K562 (cell line): Measurements from ENCODE around the gene RPRD1B. TPM values are rescaled to one million over a fixed set of nuclear protein-coding genes. Genes with fewer than 3 reads are reported as not detected.

ENCODE experiments used
- ATAC-seq: fragments of 200-7000 bp; cut with Tn5 transposase; 3 replicates; pipeline ENCODE4 v1.9.1; 2020; ENCODE audit warnings: moderate library complexity
- BruUV-seq: library from RNA; stranded (reverse); fragments of 400-500 nt; replicated peaks from 2 replicates; lab custom pipeline; 2021; lab: Mats Ljungman, UMichigan
- CTCF ChIA-PET: fragments of 300-600 bp; formaldehyde crosslinking; extraction: SDS; loops from one replicate; lab custom pipeline; 2021; ENCODE audit warnings: low intra/inter-chr PET ratio; lab: Yijun Ruan, JAX
- POLR2A ChIA-PET: fragments of 300-600, 350-650 bp; sonication (Branson Sonifier 250); formaldehyde crosslinking; extraction: SDS; loops from one replicate; lab custom pipeline; 2021; ENCODE audit warnings: antibody characterized with exemption, inconsistent platforms; lab: Yijun Ruan, JAX
- DNase-seq, 4 experiments: peaks; one replicate each; pipeline versions ENCODE4 v3.0.0 to v3.0.0-alpha.2; 2011 to 2018; ENCODE audit warnings: low spot score in 3 of 4, mixed read lengths in 3 of 4; ENCODE audit errors: extremely low read depth in 1 of 4
- FAIRE-seq: peaks from 2 replicates; lab custom pipeline; 2011; peaks lifted over from hg19 to GRCh38; lab: Jason Lieb, UNC
- H2AFZ ChIP-seq: 2 replicates; pipeline ENCODE4 v1.6.0; 2011; ENCODE audit warnings: low read depth, low read length, control low read depth, inconsistent platforms
- H3K27ac ChIP-seq: fragments of 200-600 bp; 3 replicates; pipeline ENCODE4 v1.8.0; 2011; ENCODE audit warnings: low read depth, mild to moderate bottlenecking, control low read depth, inconsistent platforms, low read length, moderate library complexity, mixed read lengths; ENCODE audit errors: extremely low read depth
- H3K27me3 ChIP-seq, 2 experiments: fragments of 300-600 bp in 1 of 2; 2 replicates in 1 of 2; 3 replicates in 1 of 2; pipeline versions ENCODE4 v1.6.0 to v1.8.0; 2011; ENCODE audit warnings: inconsistent platforms in 2 of 2, low read length in 2 of 2, mild to moderate bottlenecking in 1 of 2, mixed read lengths in 1 of 2, moderate library complexity in 1 of 2; ENCODE audit not compliant: control insufficient read depth in 2 of 2, insufficient read depth in 2 of 2
- H3K36me3 ChIP-seq: fragments of 300-600 bp; 3 replicates; pipeline ENCODE4 v1.8.0; 2011; ENCODE audit warnings: mild to moderate bottlenecking, low read length, inconsistent platforms; ENCODE audit not compliant: control insufficient read depth, insufficient read depth
- H3K4me1 ChIP-seq, 2 experiments: fragments of 200-600 bp in 1 of 2; replicated peaks in 1 of 2; 2 replicates in 1 of 2; 3 replicates in 1 of 2; pipeline versions ENCODE4 v1.5.1 to v1.8.0; 2011; ENCODE audit warnings: inconsistent platforms in 2 of 2, low read length in 2 of 2, mild to moderate bottlenecking in 1 of 2, mixed read lengths in 1 of 2, moderate library complexity in 1 of 2; ENCODE audit not compliant: control insufficient read depth in 2 of 2, insufficient read depth in 2 of 2
- H3K4me2 ChIP-seq: 2 replicates; pipeline ENCODE4 v1.6.1; 2011; ENCODE audit warnings: low read length, control low read depth, inconsistent platforms, mixed read lengths; ENCODE audit not compliant: insufficient read depth
- H3K4me3 ChIP-seq: fragments of 200-600 bp; sonication (generic), shearing (Covaris generic); 2 replicates; pipeline ENCODE4 v1.5.1; 2016; ENCODE audit warnings: control low read depth, inconsistent platforms
- H3K79me2 ChIP-seq: fragments of 200-600 bp; 3 replicates; pipeline ENCODE4 v1.8.0; 2011; ENCODE audit warnings: low read length, inconsistent platforms; ENCODE audit not compliant: control insufficient read depth, insufficient read depth
- H3K9ac ChIP-seq, 2 experiments: 2 replicates each; pipeline versions ENCODE4 v1.6.0 to v1.6.1; 2011; ENCODE audit warnings: low read depth in 2 of 2, low read length in 2 of 2, control low read depth in 1 of 2, inconsistent platforms in 1 of 2, mild to moderate bottlenecking in 1 of 2, mixed read lengths in 1 of 2; ENCODE audit not compliant: insufficient read depth in 1 of 2
- H3K9me1 ChIP-seq: one replicate; pipeline ENCODE4 v1.6.0; 2011; ENCODE audit warnings: inconsistent platforms, mild to moderate bottlenecking, low read length, moderate library complexity; ENCODE audit not compliant: control insufficient read depth, insufficient read depth
- H3K9me3 ChIP-seq: replicated peaks from 2 replicates; pipeline ENCODE4 v1.5.1; 2011; ENCODE audit warnings: low read depth, low read length, inconsistent platforms; ENCODE audit not compliant: control insufficient read depth, insufficient read depth
- H4K20me1 ChIP-seq: replicated peaks from 2 replicates; pipeline ENCODE4 v1.6.1; 2011; ENCODE audit warnings: low read length, inconsistent platforms, mixed read lengths; ENCODE audit not compliant: control insufficient read depth, insufficient read depth
- CBX1 ChIP-seq: sonication (generic); IDR thresholded peaks from 2 replicates; pipeline ENCODE4 v1.6.1; 2016; ENCODE audit warnings: antibody characterized with exemption, low read depth, mild to moderate bottlenecking
- CHD4 ChIP-seq: fragments of 200-600 bp; sonication (generic); IDR thresholded peaks from 3 replicates; pipeline ENCODE4 v1.6.1; 2012; ENCODE audit warnings: low read depth, mild to moderate bottlenecking, mixed read lengths, low read length, inconsistent platforms; ENCODE audit not compliant: insufficient read depth, insufficient replicate concordance, poor library complexity, severe bottlenecking
- HDAC2 ChIP-seq: fragments of 450-650 bp; IDR thresholded peaks from 2 replicates; pipeline ENCODE4 v1.6.1; 2016; ENCODE audit warnings: mild to moderate bottlenecking
- NCOA1 ChIP-seq: fragments of 450-650 bp; IDR thresholded peaks from 2 replicates; pipeline ENCODE4 v1.6.1; 2016; ENCODE audit warnings: low read depth
- ZBTB40 ChIP-seq, 2 experiments: fragments of 450-650 bp in 1 of 2; sonication (generic) in 1 of 2; formaldehyde crosslinking in 1 of 2; IDR thresholded peaks; 2 replicates each; pipeline versions ENCODE4 v1.7.1 to v1.9.0; 2016 to 2022; ENCODE audit warnings: inconsistent platforms in 1 of 2, mild to moderate bottlenecking in 1 of 2, missing genetic modification reagents in 1 of 2
- WGBS: fragments of 100-300 bp; shearing (Covaris generic); methylation state at CpG from one replicate; pipeline ENCODE4 v1.1.6; 2016; ENCODE audit warnings: low coverage, mixed read lengths; ENCODE audit not compliant: insufficient coverage; ENCODE audit errors: missing lambda C conversion rate; 5-methylcytosine and 5-hydroxymethylcytosine counted together
- in situ Hi-C: fragments of 300-500 bp; cut with MboI; formaldehyde crosslinking; loops from 4 replicates; pipeline ENCODE4 v1.15.0; 2018; ENCODE audit warnings: inconsistent platforms, mixed read lengths
- intact Hi-C: fragments of 100-400 bp; cut with micrococcal nuclease; formaldehyde crosslinking; loops from 2 replicates; pipeline ENCODE4 v1.14.2; 2022
- polyA plus RNA-seq, 8 experiments: library from polyadenylated mRNA; depleted of rRNA in 4 of 8; stranded (reverse) in 5 of 8; unstranded in 3 of 8; fragments of >200 nt; fragmentation: Nextera tagmentation in 2 of 8; fragmentation: Illumina TruSeq in 1 of 8; extraction: Ambion mirVana in 2 of 8; extraction: Trizol in 1 of 8; gene quantifications; 2 replicates each; pipeline versions ENCODE4 v1.2.1 to v1.2.3, GENCODE V29; 2011 to 2014; ENCODE audit warnings: inconsistent platforms in 1 of 8, missing spikeins in 1 of 8
- total RNA-seq, 7 experiments: library from RNA; depleted of rRNA in 6 of 7; stranded (reverse); fragments of >200 nt in 6 of 7; fragmentation: Illumina TruSeq in 2 of 7; extraction: Trizol in 2 of 7; gene quantifications; 2 replicates each; pipeline versions ENCODE4 v1.2.1 to v1.2.3, GENCODE V29; 2011 to 2021; ENCODE audit warnings: low replicate concordance in 1 of 7

RPRD1B gene
- total and polyA plus RNA-seq, 9 of the 15 experiments (the other 6 are each of a cell fraction or from before 2014, with no cell fraction given): 5.5 to 43.0 (median 24.4) TPM

- H3K4me2 ChIP-seq: no peak overlapping the region
- no peak overlapping the region for H3K4me3 ChIP-seq
- no peak overlapping the region for H2AFZ ChIP-seq
- H3K27ac ChIP-seq: no peak overlapping the region
- no peaks in the 10 kb centered on the region for H3K9me3 ChIP-seq
- 80% methylated on average over 9 of the region's 9 CpGs for WGBS
- H3K4me1 ChIP-seq: peaks cover 7 to 10% of the 10 kb centered on the region in 2 experiments; a peak in 4 of 5 replicates
- CTCF ChIA-PET: no interaction called here
- ATAC-seq (no peak), DNase-seq (no peak), FAIRE-seq (no peak)
- intact Hi-C loops: loop anchor here (10.0 kb wide), 1 partner anchor 341 kb away; no protein-coding TSS in a partner anchor
- in situ Hi-C loops: no loop called here
- H3K36me3 ChIP-seq: peaks cover 93% of the 10 kb centered on the region
- peaks cover 25% of the 10 kb centered on the region for H4K20me1 ChIP-seq
- no peaks in the 10 kb centered on the region; the same call in 2 of the 3 replicates for H3K79me2 ChIP-seq
- POLR2A ChIA-PET: interaction anchor here (0.7 to 1.7 kb wide), 4 partner anchors 12 to 444 kb away, joined by 3 to 11 read pairs (median 5); no protein-coding TSS in a partner anchor
- BruUV-seq: no TSS peak
- no peaks in the 10 kb centered on the region for H3K27me3 ChIP-seq
- H3K9me1 ChIP-seq: peaks cover 4% of the 10 kb centered on the region
- H3K9ac ChIP-seq: no peak overlapping the region
- no peak for TF ChIP-seq CBX1
- no peak for TF ChIP-seq ZBTB40 (IDR thresholded peaks at IDR 0.05)
- TF ChIP-seq ZBTB40 (CRISPR knock-in tag; IDR thresholded peaks at IDR 0.05): no peak
- TF ChIP-seq NCOA1: no peak
- TF ChIP-seq HDAC2: no peak
- TF ChIP-seq CHD4: no peak
Observed at GRCh38 chr20:37995856-37996605, 37.5 kb upstream of the RPRD1B start.
